Mesothelial cell of epicardium (in vitro differentiated cells): ENCODE results near the gene SPIRE1. TPM values are rescaled to one million over a fixed set of nuclear protein-coding genes. Genes with fewer than 3 reads are reported as not detected.
"Not testable (repeated sequence)": the region's sequence is repeated elsewhere in the genome, so short reads cannot be mapped to it uniquely, and the experiment has no call there.

Experiments used
- DNase-seq, 2 experiments: peaks; one replicate each; pipeline ENCODE4 v3.0.0; 2021; ENCODE audit warnings: low spot score in 2 of 2; ENCODE audit not compliant: unreplicated experiment in 2 of 2
- H3K27ac Mint-ChIP-seq: 2 replicates; pipeline ENCODE4 v1.8.0; 2021; ENCODE audit warnings: mixed read lengths
- H3K27me3 Mint-ChIP-seq: 2 replicates; pipeline ENCODE4 v1.8.0; 2021; ENCODE audit warnings: low read depth, mixed read lengths
- H3K36me3 Mint-ChIP-seq: 2 replicates; pipeline ENCODE4 v1.8.0; 2021; ENCODE audit warnings: mixed read lengths
- H3K4me1 Mint-ChIP-seq: 2 replicates; pipeline ENCODE4 v1.8.0; 2021; ENCODE audit warnings: mixed read lengths
- H3K4me3 Mint-ChIP-seq: 2 replicates; pipeline ENCODE4 v1.8.0; 2021; ENCODE audit warnings: mild to moderate bottlenecking, moderate library complexity, mixed read lengths
- H3K9me3 Mint-ChIP-seq: 2 replicates; pipeline ENCODE4 v1.8.0; 2021; ENCODE audit warnings: mixed read lengths
- CTCF ChIP-seq: fragments of 200-600 bp; sonication (generic); IDR thresholded peaks from one replicate; pipeline ENCODE4 v1.5.0; 2021; ENCODE audit warnings: antibody characterized with exemption; ENCODE audit not compliant: unreplicated experiment
- total RNA-seq: library from RNA; stranded (reverse); gene quantifications from 3 replicates; pipeline ENCODE4 v1.2.1, GENCODE V29; 2021

Gene SPIRE1
- total RNA-seq, 1 donor from 2014 or later = 24.2 TPM

- H3K27ac Mint-ChIP-seq = no peak overlapping the region
- no peaks in the 10 kb centered on the region for H3K4me1 Mint-ChIP-seq
- H3K4me3 Mint-ChIP-seq = no peak overlapping the region
- H3K9me3 Mint-ChIP-seq = peaks cover 36% of the 10 kb centered on the region
- no peak for DNase-seq
- peaks cover 32% of the 10 kb centered on the region for H3K36me3 Mint-ChIP-seq
- no peaks in the 10 kb centered on the region for H3K27me3 Mint-ChIP-seq
- TF ChIP-seq CTCF = no peak
These were observed 105.0 kb downstream of the SPIRE1 start for GRCh38 chr18:12552879-12553242.

GRCh38 chr18:12551943-12552878, 105.7 kb downstream of the SPIRE1 start:
- H3K36me3 Mint-ChIP-seq = peaks cover 29% of the 10 kb centered on the region
- not testable (repeated sequence) for H3K4me3 Mint-ChIP-seq, H3K4me1 Mint-ChIP-seq, H3K27ac Mint-ChIP-seq, DNase-seq, H3K27me3 Mint-ChIP-seq
- H3K9me3 Mint-ChIP-seq = peaks cover 32% of the 10 kb centered on the region

- H3K4me1 Mint-ChIP-seq, DNase-seq, H3K4me3 Mint-ChIP-seq, H3K27me3 Mint-ChIP-seq, H3K27ac Mint-ChIP-seq: not testable (repeated sequence)
- Mint-ChIP-seq H3K9me3 (peaks cover 32% of the 10 kb centered on the region), H3K36me3 (peaks cover 28% of the 10 kb centered on the region)
These were observed 106.4 kb downstream of the SPIRE1 start for GRCh38 chr18:12551466-12551865.

GRCh38 chr18:12543697-12544096, 114.2 kb downstream of the SPIRE1 start:
- Mint-ChIP-seq H3K36me3 (peaks cover 35% of the 10 kb centered on the region), H3K27me3 (no peaks in the 10 kb centered on the region), H3K4me3 (no peak overlapping the region), H3K9me3 (peaks cover 32% of the 10 kb centered on the region), H3K27ac (no peak overlapping the region), H3K4me1 (no peaks in the 10 kb centered on the region)
- no peak for DNase-seq
- no peak for TF ChIP-seq CTCF

- H3K27ac Mint-ChIP-seq = no peak overlapping the region
- peaks cover 33% of the 10 kb centered on the region for H3K36me3 Mint-ChIP-seq
- H3K9me3 Mint-ChIP-seq = peaks cover 36% of the 10 kb centered on the region
- no peaks in the 10 kb centered on the region for H3K4me1 Mint-ChIP-seq
- no peaks in the 10 kb centered on the region for H3K27me3 Mint-ChIP-seq
- TF ChIP-seq CTCF = no peak
- H3K4me3 Mint-ChIP-seq = no peak overlapping the region
- DNase-seq = no peak
These were observed 117.2 kb downstream of the SPIRE1 start for GRCh38 chr18:12540751-12541150.

- Mint-ChIP-seq H3K36me3 (peaks cover 33% of the 10 kb centered on the region), H3K9me3 (peaks cover 36% of the 10 kb centered on the region)
- H3K4me1 Mint-ChIP-seq, H3K27me3 Mint-ChIP-seq, H3K27ac Mint-ChIP-seq, H3K4me3 Mint-ChIP-seq, DNase-seq: not testable (repeated sequence)
These were observed 118.7 kb downstream of the SPIRE1 start for GRCh38 chr18:12539158-12539557.

GRCh38 chr18:12534820-12535219, 123.1 kb downstream of the SPIRE1 start:
- peaks cover 8% of the 10 kb centered on the region for H3K36me3 Mint-ChIP-seq
- no peaks in the 10 kb centered on the region for H3K27me3 Mint-ChIP-seq
- no peak overlapping the region for H3K27ac Mint-ChIP-seq
- DNase-seq = no peak
- peaks cover 14% of the 10 kb centered on the region for H3K4me1 Mint-ChIP-seq
- no peak for TF ChIP-seq CTCF
- peaks cover 12% of the 10 kb centered on the region for H3K9me3 Mint-ChIP-seq
- H3K4me3 Mint-ChIP-seq = no peak overlapping the region
